Small intestine (tissue), 7 donors: ENCODE measurements around the gene EIF4H. TPM values are rescaled to one million over a fixed set of nuclear protein-coding genes. Genes with fewer than 3 reads are reported as not detected.
A peak's percentile ranks its signal among the peaks of the same experiment; 100 is the strongest.

Experiments
- DNase-seq, 2 donors: peaks; one replicate each; pipeline versions ENCODE4 v3.0.0 to v3.0.0-alpha.2; 2013
- FAIRE-seq: peaks from 2 replicates; lab custom pipeline; 2012; peaks lifted over from hg19 to GRCh38; lab: Jason Lieb, UNC
- H3K27ac ChIP-seq, 3 donors: one replicate each; pipeline ENCODE4 v1.5.1; 2013; ENCODE audit warnings: low read length in 2 of 3, mild to moderate bottlenecking in 2 of 3, control low read depth in 1 of 3, inconsistent platforms in 1 of 3, low read depth in 1 of 3, moderate library complexity in 1 of 3
- H3K27me3 ChIP-seq, 3 donors: one replicate each; pipeline ENCODE4 v1.6.1; 2013; ENCODE audit warnings: low read length in 3 of 3, inconsistent platforms in 1 of 3; ENCODE audit not compliant: control insufficient read depth in 3 of 3, insufficient read depth in 3 of 3
- H3K36me3 ChIP-seq, 3 donors: one replicate each; pipeline ENCODE4 v1.6.1; 2013; ENCODE audit warnings: low read length in 3 of 3, inconsistent platforms in 1 of 3, low read depth in 1 of 3, mild to moderate bottlenecking in 1 of 3, moderate library complexity in 1 of 3; ENCODE audit not compliant: control insufficient read depth in 3 of 3, insufficient read depth in 2 of 3
- H3K4me1 ChIP-seq, 3 donors: one replicate each; pipeline ENCODE4 v1.6.1; 2013; ENCODE audit warnings: low read length in 2 of 3, inconsistent platforms in 1 of 3, low read depth in 1 of 3, mild to moderate bottlenecking in 1 of 3, moderate library complexity in 1 of 3; ENCODE audit not compliant: control insufficient read depth in 3 of 3, insufficient read depth in 2 of 3
- H3K4me3 ChIP-seq, 3 donors: one replicate each; pipeline ENCODE4 v1.5.1; 2013; ENCODE audit warnings: low read length in 3 of 3, control low read depth in 1 of 3, inconsistent platforms in 1 of 3, low read depth in 1 of 3, mild to moderate bottlenecking in 1 of 3, moderate library complexity in 1 of 3
- H3K9me3 ChIP-seq, 2 donors: one replicate each; pipeline ENCODE4 v1.6.1; 2013; ENCODE audit warnings: low read depth in 1 of 2, low read length in 1 of 2; ENCODE audit not compliant: control insufficient read depth in 2 of 2, insufficient read depth in 1 of 2
- WGBS, 3 donors: extraction: QIAGEN DNeasy Blood & Tissue Kit; methylation state at CpG; one replicate each; pipeline ENCODE4 v1.1.7; 2013; 5-methylcytosine and 5-hydroxymethylcytosine counted together
- polyA plus RNA-seq, 4 donors: library from polyadenylated mRNA; stranded (reverse) in 3 of 4; unstranded in 1 of 4; fragments of 200-250 nt in 3 of 4; fragments of 120-200 nt in 1 of 4; gene quantifications; one replicate each; pipeline versions ENCODE4 v1.2.1 to v1.2.3, GENCODE V29; 2013
- donor health status: healthy with polysubstance abuse.
- donor health status: control.
- donor health status: control.
- donor health status: Bipolar disorder and iron deficiency.
- donor health status: healthy.

EIF4H gene
- polyA plus RNA-seq, 4 donors: 158 to 229 (median 187) TPM

DNA sequence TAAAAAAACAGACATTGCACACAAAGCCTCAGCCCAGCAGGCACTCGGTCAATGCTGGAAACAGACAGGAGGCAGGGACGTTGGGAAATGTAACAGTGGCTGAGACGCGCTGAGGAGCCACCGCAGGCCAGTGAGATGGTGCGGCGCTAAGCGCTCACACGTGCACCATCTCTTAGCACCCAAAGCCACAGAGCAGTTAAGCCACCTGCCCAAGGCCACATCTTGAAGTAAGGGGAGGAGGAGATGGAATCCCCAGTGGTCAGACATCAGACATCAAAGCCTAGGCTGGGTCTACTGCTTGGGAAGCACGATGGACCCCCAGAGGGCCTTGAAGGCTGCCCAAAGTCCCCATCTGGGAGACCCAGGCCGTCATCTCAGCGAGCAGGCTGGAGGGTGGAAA lies 51.2 kb downstream of the EIF4H start:
- DNase-seq: no peak
- 87 to 97% (median 96%) methylated on average over 12 of the region's 12 CpGs for WGBS, 3 donors
- no peak overlapping the region for H3K4me3 ChIP-seq

DNA sequence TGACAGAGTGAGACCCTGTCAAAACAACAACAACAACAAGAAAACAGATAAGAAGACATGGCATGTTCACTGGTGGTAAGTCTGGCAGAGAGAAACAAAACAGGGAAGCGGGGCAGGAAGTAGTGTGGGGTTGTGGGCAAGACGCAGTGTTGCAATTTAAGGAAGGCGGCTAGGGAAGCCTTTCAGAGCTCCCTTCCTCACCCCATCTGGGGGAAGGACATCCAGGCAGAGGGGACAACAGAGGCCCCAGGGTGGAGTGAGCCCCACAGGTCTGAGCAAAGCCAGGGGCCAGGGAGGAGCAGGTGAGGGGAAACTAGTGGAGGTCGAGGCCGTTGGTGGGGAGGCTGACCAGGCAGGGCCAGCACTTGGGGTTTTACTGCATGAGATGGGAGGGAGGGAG lies 52.5 kb downstream of the EIF4H start:
- Histone ChIP-seq H3K36me3 (peaks cover 0 to 45% (median 0%) of the 10 kb centered on the region in 3 donors), H3K27me3 (no peaks in the 10 kb centered on the region), H3K4me1 (no peaks in the 10 kb centered on the region), H3K4me3 (no peak overlapping the region), H3K9me3 (no peaks in the 10 kb centered on the region), H3K27ac (no peak overlapping the region)
- DNase-seq (no peak), FAIRE-seq (no peak)
- 77 to 89% (median 86%) methylated on average over 5 of the region's 5 CpGs for WGBS, 3 donors

More for the DNA sequence above, 51.2 kb downstream of the EIF4H start:
- no peaks in the 10 kb centered on the region for H3K9me3 ChIP-seq
- H3K27me3 ChIP-seq: no peaks in the 10 kb centered on the region
- no peak for FAIRE-seq
- H3K27ac ChIP-seq: no peak overlapping the region
- no peaks in the 10 kb centered on the region for H3K4me1 ChIP-seq
- H3K36me3 ChIP-seq: peaks cover 0 to 36% (median 0%) of the 10 kb centered on the region in 3 donors

DNA sequence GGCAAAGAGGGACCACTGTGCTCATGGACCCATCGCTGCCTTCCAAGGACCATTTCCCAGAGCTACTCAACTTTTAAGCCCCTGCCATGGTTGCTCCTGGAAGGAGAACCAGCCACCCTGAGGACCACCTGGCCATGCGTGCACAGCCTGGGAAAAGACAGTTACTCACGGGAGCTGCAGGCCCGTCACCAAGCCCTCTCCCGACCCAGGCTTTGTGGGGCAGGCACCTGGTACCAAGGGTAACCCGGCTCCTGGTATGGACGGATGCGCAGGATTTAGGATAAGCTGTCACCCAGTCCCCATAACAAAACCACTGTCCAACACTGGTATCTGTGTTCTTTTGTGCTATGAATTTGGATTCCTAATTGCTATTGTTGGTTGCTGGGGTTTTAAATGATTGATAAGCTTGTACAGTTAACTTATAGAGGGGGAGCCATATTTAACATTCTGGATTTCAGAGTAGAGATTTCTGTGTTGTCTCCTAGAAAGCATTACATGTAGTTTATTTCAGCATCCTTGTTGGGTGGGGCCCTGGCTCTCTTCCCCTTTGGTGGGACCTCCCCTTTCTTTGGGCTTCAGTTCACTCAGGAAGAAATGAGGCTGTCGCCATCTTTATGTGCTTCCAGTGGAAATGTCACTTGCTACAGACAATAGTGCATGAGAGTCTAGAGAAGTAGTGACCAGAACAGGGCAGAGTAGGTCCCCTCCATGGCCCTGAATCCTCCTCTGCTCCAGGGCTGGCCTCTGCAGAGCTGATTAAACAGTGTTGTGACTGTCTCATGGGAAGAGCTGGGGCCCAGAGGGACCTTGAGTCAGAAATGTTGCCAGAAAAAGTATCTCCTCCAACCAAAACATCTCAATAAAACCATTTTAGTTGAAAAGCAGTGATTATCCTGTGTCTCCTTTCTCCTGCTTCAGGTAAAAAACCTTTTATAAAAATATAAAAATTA lies 55.1 kb downstream of the EIF4H start:
- peaks cover 0 to 52% (median 0%) of the 10 kb centered on the region in 3 donors for H3K36me3 ChIP-seq

DNA sequence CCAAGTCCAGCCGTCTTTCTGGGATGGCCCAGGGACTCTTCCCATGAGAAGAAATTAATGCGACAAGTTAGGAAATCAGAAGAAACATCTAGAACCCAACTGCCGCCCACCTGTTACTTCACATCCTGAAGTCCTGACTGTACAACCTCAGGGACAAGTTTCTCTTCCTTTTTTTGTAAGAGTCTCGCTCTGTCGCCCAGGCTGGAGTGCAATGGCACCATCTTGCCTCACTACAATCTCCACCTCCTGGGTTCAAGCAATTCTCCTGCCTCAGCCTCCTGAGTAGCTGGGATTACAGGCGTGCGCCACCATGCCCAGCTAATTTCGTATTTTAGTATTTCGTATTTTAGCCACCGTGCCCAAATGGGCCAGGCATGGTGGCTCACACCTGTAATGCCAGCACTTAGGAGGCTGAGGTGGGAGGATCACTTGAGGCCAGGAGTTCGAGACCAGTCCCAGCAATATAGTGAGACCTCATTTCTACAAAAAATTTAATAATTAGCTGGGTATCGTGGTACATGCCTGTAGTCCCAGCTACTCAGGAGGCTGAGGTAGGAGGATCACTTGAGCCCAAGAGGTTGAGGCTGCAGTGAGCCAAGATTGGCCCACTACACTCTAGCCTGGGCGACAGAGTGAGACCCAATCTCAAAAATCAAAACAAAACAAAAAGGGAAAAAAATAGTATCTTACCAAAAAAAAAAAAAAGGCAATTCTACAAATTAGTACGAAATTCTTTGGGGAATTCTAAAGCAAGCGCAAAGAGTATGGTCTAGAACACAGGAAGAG lies 56.5 kb downstream of the EIF4H start:
- FAIRE-seq: no peak
- Histone ChIP-seq H3K27me3 (no peaks in the 10 kb centered on the region), H3K4me1 (no peaks in the 10 kb centered on the region), H3K36me3 (peaks cover 0 to 49% (median 0%) of the 10 kb centered on the region in 3 donors), H3K4me3 (no peak overlapping the region), H3K27ac (peak overlapping the region in 1 of 3 donors; percentile 34), H3K9me3 (no peaks in the 10 kb centered on the region)
- no peak for DNase-seq
- 88 to 96% (median 91%) methylated on average over 15 of the region's 15 CpGs for WGBS, 3 donors

More for the DNA sequence above, 55.1 kb downstream of the EIF4H start:
- Histone ChIP-seq H3K9me3 (no peaks in the 10 kb centered on the region), H3K27me3 (no peaks in the 10 kb centered on the region), H3K27ac (no peak overlapping the region), H3K4me3 (no peak overlapping the region), H3K4me1 (no peaks in the 10 kb centered on the region)
- FAIRE-seq: no peak
- DNase-seq: no peak
- WGBS, 3 donors: 94 to 97% (median 95%) methylated on average over 9 of the region's 9 CpGs

DNA sequence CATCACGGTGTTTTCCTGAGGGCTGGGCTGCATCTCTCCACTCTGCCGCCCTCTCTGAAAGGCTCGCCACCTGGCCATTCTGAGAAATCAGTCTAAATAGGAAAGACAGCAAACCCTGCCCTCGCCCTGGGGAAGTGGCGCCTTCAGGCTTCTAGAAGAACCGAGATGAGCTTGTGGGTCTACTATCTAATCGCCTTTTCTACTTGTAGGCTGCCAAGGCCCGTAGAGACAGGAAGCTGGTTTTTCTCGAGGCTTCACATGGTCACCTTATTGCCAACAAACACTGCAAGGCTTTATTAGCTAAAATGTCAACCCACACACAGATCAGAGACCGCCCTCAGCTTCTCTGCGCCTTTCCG lies 57.1 kb downstream of the EIF4H start:
- FAIRE-seq (no peak), DNase-seq (no peak)
- 80 to 90% (median 84%) methylated on average over 12 of the region's 12 CpGs for WGBS, 3 donors
- Histone ChIP-seq H3K27ac (peak overlapping the region in 1 of 3 donors; percentile 34), H3K9me3 (no peaks in the 10 kb centered on the region), H3K27me3 (no peaks in the 10 kb centered on the region), H3K36me3 (peaks cover 0 to 55% (median 3%) of the 10 kb centered on the region in 3 donors), H3K4me1 (no peaks in the 10 kb centered on the region), H3K4me3 (no peak overlapping the region)

DNA sequence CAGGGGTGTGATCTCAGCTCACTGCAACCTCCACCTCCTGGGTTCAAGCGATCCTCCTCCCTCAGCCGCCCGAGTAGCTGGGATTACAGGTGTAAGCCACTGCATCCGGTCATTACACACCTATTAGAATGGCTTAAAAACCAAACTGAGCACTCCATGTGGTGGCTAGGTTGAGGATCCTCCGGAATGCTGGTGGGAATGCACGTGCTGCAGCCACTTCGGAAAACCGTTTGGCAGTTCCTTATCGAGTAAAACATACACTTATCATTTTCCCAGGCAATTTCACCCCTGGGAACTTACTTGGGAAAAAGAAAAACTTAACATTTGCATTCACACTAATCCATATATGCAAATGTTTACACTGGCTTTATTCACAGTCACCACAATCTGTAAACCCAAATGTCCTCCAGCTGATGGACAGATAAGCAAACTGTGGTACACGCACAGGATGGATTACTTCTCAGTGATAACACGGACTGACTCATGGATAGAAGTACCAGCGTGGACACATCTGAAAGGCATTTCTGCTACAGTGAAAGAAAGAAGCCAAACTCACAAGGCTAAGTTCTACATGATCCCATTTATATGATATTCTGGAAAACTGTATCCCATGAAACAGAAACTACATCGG lies 59.6 kb downstream of the EIF4H start:
- no peak overlapping the region for H3K27ac ChIP-seq
- no peak for DNase-seq
- peaks cover 0 to 70% (median 6%) of the 10 kb centered on the region in 3 donors for H3K36me3 ChIP-seq

DNA sequence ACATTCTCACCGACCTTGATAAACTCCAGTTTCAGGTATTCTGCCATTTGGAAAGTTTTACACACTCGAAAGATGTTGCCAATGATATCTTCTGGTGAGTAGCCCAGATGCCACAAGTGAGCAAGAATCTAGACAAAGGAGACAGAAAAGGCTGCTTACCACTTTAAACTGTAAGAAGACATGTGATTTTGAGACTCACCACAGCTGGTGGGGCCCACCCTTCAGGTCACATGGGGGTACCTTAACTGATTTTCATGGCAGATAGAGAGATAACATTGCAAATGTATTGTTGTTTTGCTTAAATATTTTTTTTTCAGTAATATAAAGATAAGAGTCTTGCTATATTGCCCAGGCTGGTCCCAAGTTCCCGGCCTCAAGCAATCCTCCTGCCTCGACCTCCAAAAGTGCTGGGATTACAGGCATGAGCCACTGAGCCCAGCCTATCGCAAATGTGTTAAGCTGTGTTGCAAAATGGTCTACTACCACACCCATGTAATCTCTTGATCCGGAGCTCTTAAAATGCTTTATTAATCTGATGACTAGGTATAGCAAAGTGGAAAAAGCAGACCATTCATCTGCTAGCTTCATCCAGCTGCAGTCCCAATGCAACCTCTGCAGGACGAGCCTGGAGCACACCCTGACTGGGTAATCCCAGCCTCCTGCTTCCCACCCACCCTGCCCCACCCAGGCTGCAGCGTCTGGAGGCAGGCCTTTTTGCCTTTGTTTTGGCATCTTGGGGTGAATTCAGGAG lies 61.5 kb downstream of the EIF4H start:
- no peak overlapping the region for H3K27ac ChIP-seq
- H3K4me1 ChIP-seq: peaks cover 0 to 5% (median 0%) of the 10 kb centered on the region in 3 donors
- no peak overlapping the region for H3K4me3 ChIP-seq
- no peaks in the 10 kb centered on the region for H3K27me3 ChIP-seq
- 78 to 83% (median 81%) methylated on average over 8 of the region's 8 CpGs for WGBS, 3 donors
- FAIRE-seq (no peak), DNase-seq (no peak)
- peaks cover 0 to 76% (median 6%) of the 10 kb centered on the region in 3 donors for H3K36me3 ChIP-seq
- H3K9me3 ChIP-seq: no peaks in the 10 kb centered on the region

More for the DNA sequence above, 59.6 kb downstream of the EIF4H start:
- H3K4me1 ChIP-seq: no peaks in the 10 kb centered on the region
- no peak overlapping the region for H3K4me3 ChIP-seq
- no peak for FAIRE-seq
- no peaks in the 10 kb centered on the region for H3K9me3 ChIP-seq
- WGBS, 3 donors: 78 to 84% (median 83%) methylated on average over 13 of the region's 13 CpGs
- no peaks in the 10 kb centered on the region for H3K27me3 ChIP-seq
